ENCODE measurements around the gene LSM10.

LSM10 gene

DNA sequence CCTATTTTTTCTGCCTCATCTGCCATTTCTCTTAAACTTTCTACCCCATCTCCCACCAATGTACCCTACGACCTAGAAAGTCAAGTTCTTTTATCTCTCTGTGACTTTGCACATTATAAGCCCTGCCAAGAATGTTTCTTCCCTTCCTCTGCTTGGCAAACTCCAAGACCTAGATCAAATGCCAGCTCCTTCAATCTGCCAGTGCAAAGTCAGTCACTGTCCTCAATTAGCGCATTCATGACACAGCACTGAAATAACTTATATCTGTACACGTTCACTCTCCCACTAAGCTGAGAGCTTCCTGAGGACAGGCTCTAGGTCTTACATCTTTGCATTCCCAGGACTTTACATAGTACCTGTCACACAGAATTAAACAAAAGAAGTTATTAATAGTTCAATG lies 21.4 kb upstream of the LSM10 start:
- Histone ChIP-seq H3K36me3 (no peaks in the 10 kb centered on the region), H3K27ac (no peak overlapping the region), H3K27me3 (ENCODE audit: insufficient read depth, low read depth, severe bottlenecking) (no peaks in the 10 kb centered on the region), H3K9me3 (ENCODE audit: severe bottlenecking) (no peaks in the 10 kb centered on the region), H3K4me3 (ENCODE audit: low read depth, low read length) (no peak overlapping the region)
- TF ChIP-seq, protein P1, sequence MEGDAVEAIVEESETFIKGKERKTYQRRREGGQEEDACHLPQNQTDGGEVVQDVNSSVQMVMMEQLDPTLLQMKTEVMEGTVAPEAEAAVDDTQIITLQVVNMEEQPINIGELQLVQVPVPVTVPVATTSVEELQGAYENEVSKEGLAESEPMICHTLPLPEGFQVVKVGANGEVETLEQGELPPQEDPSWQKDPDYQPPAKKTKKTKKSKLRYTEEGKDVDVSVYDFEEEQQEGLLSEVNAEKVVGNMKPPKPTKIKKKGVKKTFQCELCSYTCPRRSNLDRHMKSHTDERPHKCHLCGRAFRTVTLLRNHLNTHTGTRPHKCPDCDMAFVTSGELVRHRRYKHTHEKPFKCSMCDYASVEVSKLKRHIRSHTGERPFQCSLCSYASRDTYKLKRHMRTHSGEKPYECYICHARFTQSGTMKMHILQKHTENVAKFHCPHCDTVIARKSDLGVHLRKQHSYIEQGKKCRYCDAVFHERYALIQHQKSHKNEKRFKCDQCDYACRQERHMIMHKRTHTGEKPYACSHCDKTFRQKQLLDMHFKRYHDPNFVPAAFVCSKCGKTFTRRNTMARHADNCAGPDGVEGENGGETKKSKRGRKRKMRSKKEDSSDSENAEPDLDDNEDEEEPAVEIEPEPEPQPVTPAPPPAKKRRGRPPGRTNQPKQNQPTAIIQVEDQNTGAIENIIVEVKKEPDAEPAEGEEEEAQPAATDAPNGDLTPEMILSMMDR (IDR thresholded peaks at IDR 0.05; ENCODE audit: low read depth, low read length): no peak
- DNase-seq: no peak

DNA sequence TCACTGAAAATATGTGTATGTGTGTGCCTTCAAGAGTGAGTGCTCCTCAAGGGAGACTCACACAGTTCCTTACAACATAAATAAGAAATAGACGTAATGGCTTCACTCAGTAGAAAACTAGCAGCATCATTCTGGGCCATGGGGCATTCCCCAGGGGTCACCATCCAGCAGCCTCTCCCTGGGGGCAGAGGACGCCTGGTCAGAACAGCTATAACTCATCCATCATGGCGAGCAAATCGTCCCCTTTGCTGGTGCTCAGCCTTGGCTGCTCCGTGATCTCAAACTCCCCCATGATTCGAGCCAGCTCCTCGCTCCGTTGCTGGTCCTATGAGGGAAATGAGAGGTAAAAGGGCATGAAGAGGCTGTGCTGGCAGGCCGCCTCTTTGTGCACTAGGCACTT lies 20.2 kb upstream of the LSM10 start:
- TF ChIP-seq, protein P1 (IDR thresholded peaks at IDR 0.05; ENCODE audit: low read depth, low read length): no peak
- Histone ChIP-seq H3K36me3 (no peaks in the 10 kb centered on the region), H3K9me3 (ENCODE audit: severe bottlenecking) (no peaks in the 10 kb centered on the region), H3K4me3 (ENCODE audit: low read depth, low read length) (no peak overlapping the region), H3K27me3 (ENCODE audit: insufficient read depth, low read depth, severe bottlenecking) (no peaks in the 10 kb centered on the region), H3K27ac (no peak overlapping the region)
- DNase-seq: no peak

DNA sequence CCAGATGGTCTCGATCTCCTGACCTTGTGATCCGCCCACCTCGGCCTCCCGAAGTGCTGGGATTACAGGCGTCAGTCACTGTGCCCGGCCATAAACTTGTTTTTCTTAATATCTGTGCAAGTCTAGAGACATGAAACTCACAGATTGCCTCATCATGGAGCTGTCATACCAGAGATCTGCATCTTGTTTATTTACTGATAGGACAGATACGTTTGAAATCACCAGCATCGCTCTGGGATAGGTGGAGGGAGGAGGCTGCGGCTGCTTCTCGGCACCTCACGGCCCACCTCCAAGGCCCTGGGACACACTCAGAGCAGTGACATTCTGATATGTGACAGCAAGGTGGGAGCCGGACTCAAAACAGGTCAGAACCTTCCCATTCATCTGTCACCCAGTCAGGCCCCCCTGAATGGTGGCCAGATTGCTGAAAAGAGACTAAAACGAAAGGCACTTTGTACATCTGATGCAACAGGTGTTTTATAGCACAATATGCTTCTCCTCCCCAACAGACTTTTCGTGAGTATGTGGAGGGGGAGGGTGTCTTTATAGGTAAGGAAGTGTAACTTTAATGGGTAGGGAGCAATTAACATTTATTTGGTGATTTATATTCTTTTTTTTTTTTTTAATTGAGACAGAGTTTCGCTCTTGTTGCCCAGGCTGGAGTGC lies 18.1 kb upstream of the LSM10 start:
- Histone ChIP-seq H3K4me3 (ENCODE audit: low read depth, low read length) (no peak overlapping the region), H3K27ac (no peak overlapping the region), H3K27me3 (ENCODE audit: insufficient read depth, low read depth, severe bottlenecking) (no peaks in the 10 kb centered on the region), H3K36me3 (no peaks in the 10 kb centered on the region), H3K9me3 (ENCODE audit: severe bottlenecking) (no peaks in the 10 kb centered on the region)
- DNase-seq: no peak
- TF ChIP-seq, protein P1 (IDR thresholded peaks at IDR 0.05; ENCODE audit: low read depth, low read length): no peak

DNA sequence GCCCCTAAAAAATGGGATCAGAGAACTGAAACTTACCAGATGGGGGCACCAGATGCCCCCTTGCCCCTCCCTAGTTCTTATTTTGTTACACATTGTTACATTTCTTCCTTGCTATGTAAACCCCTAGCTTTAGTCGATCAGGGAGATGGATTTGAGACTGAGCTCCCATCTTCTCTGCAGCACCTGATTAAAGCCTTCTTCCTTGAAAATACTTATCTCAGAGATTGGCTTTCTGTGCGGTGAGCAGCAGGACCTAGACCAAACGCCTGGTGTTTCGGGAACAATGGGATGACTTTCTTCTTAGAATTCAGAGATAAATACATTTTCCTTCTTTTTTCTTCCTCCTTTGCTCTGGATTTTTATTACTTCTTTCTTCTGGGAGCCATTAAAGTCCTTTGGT lies 16.7 kb upstream of the LSM10 start:
- H3K9me3 ChIP-seq (ENCODE audit: severe bottlenecking): no peaks in the 10 kb centered on the region
- H3K27me3 ChIP-seq (ENCODE audit: insufficient read depth, low read depth, severe bottlenecking): no peaks in the 10 kb centered on the region
- no peak for DNase-seq
- no peak overlapping the region for H3K4me3 ChIP-seq (ENCODE audit: low read depth, low read length)
- no peak overlapping the region for H3K27ac ChIP-seq
- TF ChIP-seq, protein P1 (IDR thresholded peaks at IDR 0.05; ENCODE audit: low read depth, low read length): no peak
- no peaks in the 10 kb centered on the region for H3K36me3 ChIP-seq

DNA sequence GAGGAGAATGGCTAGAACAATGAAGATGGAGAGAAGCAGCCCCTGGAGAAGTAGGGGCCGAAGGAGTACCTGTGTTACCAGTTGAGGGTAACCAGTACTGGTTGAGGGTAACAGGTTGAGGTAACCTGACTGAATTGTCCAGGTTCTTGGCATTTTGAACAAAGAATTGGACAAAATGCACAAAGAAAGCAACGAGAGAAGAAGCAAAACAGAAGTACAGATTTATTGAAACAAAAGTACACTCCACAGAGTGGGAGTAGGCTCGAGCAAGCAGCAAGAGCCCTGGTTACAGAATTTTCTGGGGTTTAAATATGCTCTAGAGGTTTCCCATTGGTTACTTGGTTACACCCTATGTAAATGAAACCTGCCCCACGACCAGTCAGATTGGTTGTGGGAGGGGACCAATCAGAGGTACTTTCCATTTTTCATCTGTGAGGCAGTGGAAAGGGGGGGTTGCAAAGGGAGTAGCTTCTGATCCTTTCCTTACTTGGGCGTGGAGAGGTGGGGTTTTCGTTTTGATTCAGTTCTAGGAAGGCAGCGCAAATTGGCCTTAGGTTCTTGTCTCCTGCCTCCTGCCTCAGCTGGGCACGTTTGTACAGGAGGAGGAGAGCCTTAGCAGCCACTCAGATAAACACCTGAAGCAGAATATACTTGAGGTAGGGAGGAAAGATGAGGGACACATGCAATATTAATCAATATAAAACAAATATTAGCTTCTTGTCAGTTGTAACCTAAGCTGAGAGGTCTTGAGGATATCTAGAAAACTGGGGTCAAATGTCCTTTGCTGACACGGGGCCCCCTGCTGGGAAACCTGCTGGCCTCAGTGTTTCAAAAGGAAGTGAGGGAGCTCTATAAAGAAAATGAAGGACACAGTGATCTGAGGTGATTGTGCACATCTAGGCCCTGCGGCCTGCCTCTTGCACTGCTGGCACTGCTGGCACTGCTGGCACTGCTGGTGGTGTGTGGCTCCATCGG lies 14.3 kb upstream of the LSM10 start:
- H3K36me3 ChIP-seq: no peaks in the 10 kb centered on the region
- no peaks in the 10 kb centered on the region for H3K9me3 ChIP-seq (ENCODE audit: severe bottlenecking)
- no peak overlapping the region for H3K4me3 ChIP-seq (ENCODE audit: low read depth, low read length)
- H3K27ac ChIP-seq: no peak overlapping the region
- H3K27me3 ChIP-seq (ENCODE audit: insufficient read depth, low read depth, severe bottlenecking): no peaks in the 10 kb centered on the region
- DNase-seq: no peak
- TF ChIP-seq, protein P1 (IDR thresholded peaks at IDR 0.05; ENCODE audit: low read depth, low read length): no peak
